SIG-M5 treated with dmso at 0.1 percent for 504 hours (cell line): ENCODE results near the gene MTERF2.
A peak's percentile ranks its signal among the peaks of the same experiment; 100 is the strongest.

Experiments used
- DNase-seq: peaks from one replicate; lab custom pipeline; 2025; ENCODE audit not compliant: unreplicated experiment; lab: John Stamatoyannopoulos, UW

Gene MTERF2

DNA sequence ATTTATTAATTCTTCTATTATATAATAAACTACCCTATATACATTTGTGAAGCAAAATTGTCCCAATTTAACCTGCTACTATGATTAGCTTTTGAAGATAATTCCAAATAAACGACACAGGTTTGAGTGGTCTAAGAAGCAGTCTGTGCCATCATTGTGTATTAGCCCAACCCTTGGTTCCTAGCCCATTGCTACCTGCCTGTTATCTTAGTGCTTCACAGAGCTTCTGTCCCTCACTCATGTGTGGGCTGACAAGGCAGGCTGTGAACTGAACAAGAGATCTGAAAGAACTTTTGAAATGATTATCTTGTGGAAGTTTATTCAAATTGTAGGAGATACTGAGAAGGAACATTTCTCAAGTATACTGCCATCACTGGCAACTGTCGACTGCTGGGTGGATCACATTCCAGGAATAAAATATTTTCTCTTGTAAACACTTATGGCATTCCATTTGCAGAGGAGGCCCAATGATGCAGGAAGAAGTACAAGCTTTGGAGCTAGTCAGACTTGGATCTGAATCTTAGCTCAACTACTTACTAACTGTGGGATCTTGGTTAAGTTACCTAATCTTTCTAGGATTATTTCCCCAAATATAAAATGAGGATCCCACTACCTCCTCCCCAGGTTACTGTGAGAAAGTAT lies 7.8 kb upstream of the MTERF2 start:
- no peak for DNase-seq

DNA sequence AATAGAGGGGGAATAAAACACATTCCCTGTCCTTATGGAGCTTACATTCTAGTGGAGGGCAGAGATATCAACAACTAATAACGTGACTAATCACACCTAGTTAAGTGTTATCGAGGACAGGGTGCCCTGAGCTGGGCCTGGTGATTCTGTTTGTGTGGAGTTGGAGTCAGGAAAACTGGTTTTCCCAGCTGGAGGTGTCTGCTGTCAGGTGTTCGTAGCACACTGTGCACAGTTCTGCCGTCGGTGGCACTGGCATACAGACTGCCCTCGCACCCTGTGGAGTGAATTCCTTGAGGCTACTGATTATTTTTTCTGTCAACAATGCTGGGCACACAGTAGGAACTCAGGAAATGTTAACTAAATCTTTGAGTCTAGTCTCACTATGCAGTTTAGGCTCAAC lies 900 bp upstream of the MTERF2 start:
- no peak for DNase-seq

- DNase-seq, result no peak
Measured at GRCh38 chr12:106986135-106986534, 811 bp downstream of the MTERF2 start.

GRCh38 chr12:106985479-106985878 lies 1.5 kb downstream of the MTERF2 start:
- no peak for DNase-seq

GRCh38 chr12:106984588-106985137 lies 2.3 kb downstream of the MTERF2 start:
- no peak for DNase-seq

- no peak for DNase-seq
Measured at GRCh38 chr12:106982229-106982628, 4.7 kb downstream of the MTERF2 start.

GRCh38 chr12:106981788-106982187 lies 5.2 kb downstream of the MTERF2 start:
- no peak for DNase-seq

GRCh38 chr12:106980944-106981343 lies 6.0 kb downstream of the MTERF2 start:
- DNase-seq, result no peak

DNA sequence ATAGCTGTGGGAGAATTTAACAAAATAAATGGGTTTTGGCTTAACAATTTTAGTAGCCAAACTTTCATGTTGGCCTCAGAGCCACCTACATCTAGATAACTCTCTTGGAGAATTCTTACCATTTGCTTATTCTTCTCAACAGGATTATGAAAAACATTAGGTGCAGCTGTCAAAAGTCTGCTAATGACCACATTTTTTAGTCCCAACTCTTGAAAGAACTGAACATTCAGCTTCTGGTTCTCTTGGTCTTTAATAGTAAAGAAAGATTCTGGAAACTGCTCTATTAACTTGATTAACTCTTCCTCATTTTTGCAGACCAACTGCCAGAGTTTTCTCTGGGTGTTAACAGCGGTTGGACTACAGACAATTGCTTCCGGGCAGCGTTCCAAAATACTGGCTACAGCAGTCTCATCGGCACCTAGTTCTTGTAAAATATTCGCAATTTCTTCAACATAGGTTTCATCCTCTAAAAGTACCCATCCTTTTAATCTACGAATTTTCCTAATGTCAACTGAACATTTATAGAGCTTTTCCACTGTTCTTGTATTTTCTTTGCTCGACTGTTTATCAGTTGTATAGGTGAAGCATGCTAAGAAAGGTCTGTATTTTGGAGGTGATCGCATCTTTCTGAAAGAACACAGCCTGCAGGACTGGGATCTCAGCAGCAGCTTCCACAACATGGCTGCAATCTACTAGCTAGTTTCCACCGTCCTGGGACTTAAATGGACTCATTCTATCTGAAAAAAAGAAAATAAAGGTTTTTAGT lies 8.7 kb downstream of the MTERF2 start:
- no peak for DNase-seq

- no peak for DNase-seq
Measured at GRCh38 chr12:106976668-106977067, 10.3 kb downstream of the MTERF2 start.

DNA sequence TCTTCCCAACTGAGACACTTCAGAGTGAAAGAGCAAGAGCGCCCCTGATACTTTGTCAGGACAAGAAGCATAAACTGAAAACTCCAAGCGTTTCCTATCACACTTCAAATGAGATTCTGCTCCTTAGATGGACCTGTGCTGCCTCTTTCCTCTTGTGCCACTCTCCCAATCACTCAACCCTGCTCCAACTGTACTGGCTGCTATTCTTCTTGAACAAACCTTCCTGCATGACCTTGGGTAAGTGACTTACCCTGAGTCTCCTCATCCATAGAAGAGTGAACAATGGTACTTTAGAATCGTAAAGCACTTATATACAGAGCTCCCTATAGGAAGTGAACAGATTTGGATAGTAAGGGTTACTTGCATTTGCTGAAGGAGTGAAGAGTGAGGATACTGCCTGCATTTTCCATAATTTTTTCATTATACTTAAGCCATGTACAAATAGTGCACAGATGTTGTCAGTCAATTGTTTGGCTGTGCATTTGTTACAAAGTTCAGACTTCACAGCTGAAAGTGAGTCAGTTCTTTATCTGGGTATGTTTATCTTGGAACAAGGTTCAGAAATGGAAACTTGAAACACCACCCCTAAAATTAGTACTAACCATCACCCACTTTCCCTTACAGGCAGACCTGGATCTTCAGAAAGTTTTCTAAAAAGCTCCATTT lies 10.8 kb downstream of the MTERF2 start:
- no peak for DNase-seq

- no peak for DNase-seq
Measured at GRCh38 chr12:106975098-106975497, 11.8 kb downstream of the MTERF2 start.

DNA sequence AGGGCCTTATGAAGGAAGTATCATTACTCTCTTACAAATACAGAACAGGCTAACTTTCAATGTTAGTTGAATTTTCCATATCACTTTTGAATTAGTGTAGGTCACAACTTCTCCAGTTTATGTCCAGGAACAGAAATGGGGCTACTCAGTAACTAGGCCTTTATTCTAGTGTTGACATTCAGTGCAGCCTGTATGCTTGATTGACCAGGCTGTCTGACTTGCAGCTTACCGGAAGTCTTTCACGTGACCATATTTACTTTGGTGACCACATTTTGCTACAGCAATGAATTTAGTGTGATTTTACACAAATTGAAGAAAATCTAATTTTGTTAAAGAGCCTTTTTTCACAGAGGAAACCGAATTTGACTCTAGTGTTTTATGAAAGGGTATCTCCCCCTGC lies 12.4 kb downstream of the MTERF2 start:
- no peak for DNase-seq

DNA sequence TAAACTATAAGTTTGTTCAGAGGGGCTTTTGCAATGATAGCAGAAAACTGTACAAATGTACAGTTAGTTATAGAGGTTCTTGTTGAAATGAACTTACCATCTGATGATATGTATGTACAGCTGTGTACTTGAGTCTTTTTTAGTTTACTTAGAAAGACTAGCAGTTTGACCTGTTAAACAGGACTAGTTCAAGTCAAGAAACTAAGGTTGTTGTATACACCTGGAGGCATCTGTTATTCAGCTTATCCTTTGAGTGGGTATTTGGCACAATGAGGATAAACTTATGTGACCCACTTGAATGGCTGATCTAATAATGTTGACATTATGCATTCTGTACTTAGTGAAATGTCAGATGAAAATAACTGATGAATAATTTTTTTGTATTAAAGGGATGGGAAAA lies 13.4 kb downstream of the MTERF2 start:
- DNase-seq, result no peak

GRCh38 chr12:106971065-106971464 lies 15.9 kb downstream of the MTERF2 start:
- no peak for DNase-seq

- DNase-seq, result no peak
Measured at GRCh38 chr12:106964526-106964925, 22.4 kb downstream of the MTERF2 start.

GRCh38 chr12:106962286-106962685 lies 24.7 kb downstream of the MTERF2 start:
- no peak for DNase-seq

DNA sequence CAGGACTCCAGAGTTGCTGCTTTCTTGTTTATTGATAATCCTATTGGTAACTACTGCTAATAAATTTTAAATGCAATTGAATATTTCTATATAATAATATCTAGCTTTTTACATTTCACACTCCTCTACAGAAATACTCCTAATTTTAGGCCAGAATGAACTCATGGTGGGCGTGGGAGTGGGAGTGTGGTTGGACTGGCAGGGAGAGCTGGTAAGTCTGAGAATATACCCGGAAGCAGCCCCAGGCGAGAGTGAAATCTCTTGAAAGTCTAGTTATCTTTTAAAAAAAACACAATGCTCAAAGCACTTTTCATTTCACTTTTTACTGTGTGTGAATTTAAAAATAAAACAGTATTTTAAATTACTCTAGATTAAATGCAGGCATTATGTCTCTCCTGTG lies 26.5 kb downstream of the MTERF2 start:
- no peak for DNase-seq

DNA sequence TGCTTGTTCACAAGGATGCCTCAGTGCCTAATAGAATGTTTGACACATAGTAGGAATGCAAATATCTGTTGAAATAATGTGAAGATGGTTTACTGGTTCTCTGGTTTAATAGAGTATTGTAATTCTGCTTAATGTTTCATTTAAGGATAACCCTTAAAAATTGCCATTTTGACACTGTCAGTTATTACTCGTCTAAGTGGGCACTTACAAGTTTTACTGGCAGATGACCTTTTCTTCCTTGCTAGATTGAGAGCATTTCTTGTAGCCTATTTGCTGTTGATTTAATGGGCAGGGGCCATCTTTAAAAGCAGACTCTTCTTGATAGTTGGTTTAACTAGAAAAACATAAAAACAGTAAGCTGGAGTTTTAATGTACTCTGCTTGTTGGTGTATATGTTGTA lies 29.4 kb downstream of the MTERF2 start:
- DNase-seq, result no peak

DNA sequence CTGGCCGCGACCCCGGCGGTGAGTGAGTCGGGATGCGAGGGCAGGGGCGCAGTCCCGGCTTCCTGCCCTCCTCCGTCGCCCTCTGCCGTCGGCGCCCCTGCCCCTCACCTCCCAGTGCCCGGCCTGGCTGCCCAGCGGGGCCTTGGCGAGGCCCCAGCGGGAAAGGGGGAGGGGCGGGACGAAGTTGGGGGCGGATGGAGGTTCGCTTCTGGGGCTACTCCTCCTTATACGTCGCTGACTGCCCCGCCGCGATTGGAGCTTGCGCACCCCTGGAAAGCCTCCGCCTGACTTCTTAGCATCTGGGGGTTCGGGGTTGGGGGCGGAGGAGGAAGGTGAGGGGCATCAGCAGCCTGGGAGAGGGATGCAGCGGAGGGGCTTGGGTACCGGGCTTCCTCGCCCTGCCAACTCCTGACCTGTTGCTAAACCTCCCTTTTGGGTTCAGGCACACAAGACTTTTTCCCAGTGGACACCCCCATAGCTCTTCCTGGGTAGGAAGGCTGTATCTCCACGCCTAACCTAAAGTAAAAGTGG lies 30.8 kb downstream of the MTERF2 start:
- DNase-seq, result no peak

DNA sequence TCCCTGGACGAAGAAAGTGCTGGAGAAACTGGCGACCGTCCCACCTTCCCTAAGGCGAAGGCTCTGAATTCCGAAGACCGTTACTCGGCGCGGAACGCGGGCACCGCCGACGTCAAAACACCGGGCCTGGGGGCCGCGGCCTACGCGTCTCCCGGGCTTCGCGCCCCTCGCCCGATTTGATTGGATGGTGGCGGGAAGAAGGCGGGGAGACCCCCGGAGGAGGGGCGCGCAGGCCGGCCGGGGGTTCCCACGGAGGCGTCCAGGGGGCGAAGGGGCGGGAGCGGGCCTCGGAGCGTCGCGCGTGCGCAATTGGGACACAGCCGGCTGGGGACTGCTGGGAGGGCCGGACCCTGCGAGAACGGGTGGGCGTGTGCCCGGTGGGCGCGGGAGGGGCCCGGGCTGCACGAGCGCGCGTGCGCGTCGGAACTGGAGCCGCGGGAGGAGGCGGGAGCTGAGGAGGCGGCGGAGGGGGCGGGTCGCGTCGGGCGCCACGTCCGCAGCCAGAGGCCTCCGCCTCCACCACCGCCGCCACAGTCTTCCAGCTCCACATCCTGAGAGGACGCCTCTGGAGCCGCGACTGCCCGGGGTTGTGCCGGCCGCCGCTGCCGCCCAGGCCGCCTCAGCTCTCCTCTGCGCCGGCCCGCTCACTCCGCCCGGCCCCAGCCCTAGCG lies 31.4 kb downstream of the MTERF2 start, which contains the start of gene TMEM263:
TSS of gene TMEM263 (plus strand) at position 531 of the 671 bp plus-strand sequence. CDS start 11,210 bp downstream, outside the sequence.
- DNase-seq, result peak; percentile 63
